ENCODE data around the gene ABCB9. TPM values are rescaled to one million over a fixed set of nuclear protein-coding genes. Genes with fewer than 3 reads are reported as not detected.
A peak's percentile ranks its signal among the peaks of the same experiment; 100 is the strongest.

ABCB9 gene
- total RNA-seq, 1 donor = 12.1 TPM

DNA sequence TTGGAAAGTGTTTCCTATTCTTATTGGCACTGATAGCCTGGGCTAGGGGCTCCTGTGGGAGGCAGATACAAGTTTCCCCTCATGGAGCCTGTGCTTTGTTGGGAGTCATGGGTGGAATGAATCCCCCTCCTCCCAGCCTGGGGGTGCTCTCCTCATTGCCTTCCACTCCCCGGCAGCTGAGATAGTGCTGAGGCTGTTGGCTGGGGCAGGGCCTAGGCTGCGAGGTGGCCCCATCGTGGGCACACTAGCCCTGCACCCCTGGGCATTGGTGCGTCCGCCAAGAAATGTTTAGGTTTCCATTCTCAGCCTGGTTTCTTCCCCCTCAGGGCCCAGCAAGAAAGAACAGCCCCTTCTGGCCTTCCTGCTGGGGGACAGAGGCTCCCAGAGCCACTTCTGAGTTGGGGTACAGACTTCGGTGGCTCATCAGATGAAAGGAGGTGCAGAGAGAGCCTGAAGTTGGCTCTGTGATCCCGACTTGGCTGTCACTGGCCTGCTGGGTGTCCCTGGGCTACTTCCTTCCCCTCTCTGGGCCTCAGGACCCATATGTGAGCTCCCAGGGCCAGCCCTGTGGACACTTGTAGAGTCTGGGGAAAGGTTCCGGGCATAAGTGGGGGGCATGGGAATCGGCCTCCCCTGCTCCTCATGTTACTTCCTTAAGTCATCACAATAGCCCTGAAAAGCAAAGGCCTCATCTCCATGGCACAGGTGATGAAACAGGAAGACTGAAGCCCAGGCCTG, 11.6 kb upstream of the ABCB9 start:
- H3K4me3 ChIP-seq (ENCODE audit: low read depth, low read length) = no peak overlapping the region
- DNase-seq (ENCODE audit: low read depth) = no peak
- TF ChIP-seq, protein P1, sequence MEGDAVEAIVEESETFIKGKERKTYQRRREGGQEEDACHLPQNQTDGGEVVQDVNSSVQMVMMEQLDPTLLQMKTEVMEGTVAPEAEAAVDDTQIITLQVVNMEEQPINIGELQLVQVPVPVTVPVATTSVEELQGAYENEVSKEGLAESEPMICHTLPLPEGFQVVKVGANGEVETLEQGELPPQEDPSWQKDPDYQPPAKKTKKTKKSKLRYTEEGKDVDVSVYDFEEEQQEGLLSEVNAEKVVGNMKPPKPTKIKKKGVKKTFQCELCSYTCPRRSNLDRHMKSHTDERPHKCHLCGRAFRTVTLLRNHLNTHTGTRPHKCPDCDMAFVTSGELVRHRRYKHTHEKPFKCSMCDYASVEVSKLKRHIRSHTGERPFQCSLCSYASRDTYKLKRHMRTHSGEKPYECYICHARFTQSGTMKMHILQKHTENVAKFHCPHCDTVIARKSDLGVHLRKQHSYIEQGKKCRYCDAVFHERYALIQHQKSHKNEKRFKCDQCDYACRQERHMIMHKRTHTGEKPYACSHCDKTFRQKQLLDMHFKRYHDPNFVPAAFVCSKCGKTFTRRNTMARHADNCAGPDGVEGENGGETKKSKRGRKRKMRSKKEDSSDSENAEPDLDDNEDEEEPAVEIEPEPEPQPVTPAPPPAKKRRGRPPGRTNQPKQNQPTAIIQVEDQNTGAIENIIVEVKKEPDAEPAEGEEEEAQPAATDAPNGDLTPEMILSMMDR (IDR thresholded peaks at IDR 0.05; ENCODE audit: insufficient read depth, low read depth, low read length) = no peak

DNA sequence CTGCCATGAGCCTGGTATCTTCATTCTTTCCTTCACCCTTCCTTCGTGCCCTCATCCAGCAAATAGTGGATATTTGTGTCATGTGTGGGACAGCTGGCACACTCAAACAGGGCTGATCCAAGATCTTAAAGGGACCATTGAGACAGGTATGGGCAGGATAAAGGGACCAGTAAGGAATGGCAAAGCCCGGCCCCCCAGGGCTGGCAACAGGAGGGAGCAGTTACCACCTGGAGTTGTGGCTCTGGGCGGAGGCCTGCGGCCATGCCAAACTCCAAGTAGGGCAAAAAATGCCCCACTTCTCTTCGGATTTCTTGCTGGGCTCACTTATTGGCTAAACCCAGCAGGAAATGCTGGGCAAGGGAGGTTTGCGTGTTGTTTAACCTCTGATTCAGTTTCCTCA, 10.9 kb upstream of the ABCB9 start:
- DNase-seq (ENCODE audit: low read depth) = no peak
- TF ChIP-seq, protein P1 (IDR thresholded peaks at IDR 0.05; ENCODE audit: insufficient read depth, low read depth, low read length) = no peak
- H3K4me3 ChIP-seq (ENCODE audit: low read depth, low read length) = no peak overlapping the region

DNA sequence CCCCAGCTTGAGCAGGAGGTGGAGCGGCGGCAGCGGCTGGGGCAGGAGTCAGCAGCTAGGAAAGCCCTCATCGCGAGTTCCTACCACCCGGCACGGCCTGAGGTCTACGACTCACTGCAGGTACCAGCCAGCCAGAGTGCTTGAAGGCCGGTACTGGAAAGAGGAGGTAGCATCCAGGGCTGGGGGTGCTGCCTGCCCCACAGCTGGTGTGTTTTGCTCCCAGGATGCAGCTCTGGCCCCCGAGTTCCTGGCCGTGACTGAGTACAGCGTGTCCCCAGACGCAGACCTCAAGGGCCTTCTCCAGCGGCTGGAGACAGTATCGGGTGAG, 10.3 kb upstream of the ABCB9 start:
- TF ChIP-seq, protein P1 (IDR thresholded peaks at IDR 0.05; ENCODE audit: insufficient read depth, low read depth, low read length) = no peak
- no peak overlapping the region for H3K4me3 ChIP-seq (ENCODE audit: low read depth, low read length)

DNA sequence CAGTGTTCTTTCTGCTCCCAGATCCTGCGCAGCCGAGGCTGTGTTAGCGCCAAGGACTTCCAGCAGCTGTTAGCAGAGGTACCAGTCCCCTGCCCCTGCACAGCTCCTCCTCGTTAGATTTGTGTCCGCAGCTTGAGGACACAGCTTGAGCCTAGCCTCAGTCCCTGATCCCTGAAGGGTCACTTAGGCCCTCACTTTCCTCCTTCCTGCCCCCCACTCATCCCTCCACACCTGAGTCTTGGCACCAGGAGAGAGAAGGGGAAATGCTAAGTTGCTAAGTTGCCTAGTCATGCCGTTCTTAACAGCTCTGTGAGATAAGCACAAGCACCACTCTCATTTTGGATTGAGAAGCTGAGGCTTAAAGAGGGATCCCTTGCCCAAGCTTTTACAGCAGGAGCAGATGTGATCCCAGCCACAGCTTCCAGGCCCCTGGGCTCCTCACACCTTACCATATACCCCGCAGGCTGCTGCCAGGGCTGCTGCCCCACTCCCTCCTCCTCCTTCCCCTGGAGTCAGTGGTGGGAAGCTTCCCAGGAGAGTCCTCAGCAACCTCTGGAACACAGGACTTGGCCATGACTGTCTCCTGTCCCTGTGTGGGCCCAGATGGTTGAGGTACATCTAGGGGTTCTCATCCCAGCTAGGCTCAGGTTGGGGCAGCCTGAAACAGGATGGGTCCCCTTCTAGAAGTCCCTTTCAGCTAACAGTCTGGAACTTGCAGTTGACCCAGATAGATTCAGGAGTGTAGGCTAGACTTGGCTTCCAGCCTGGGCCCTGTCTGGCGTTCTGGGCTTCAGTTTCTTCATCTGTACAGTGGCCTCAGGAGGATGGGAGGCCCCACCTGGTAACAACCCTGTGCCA, 9.8 kb upstream of the ABCB9 start:
- TF ChIP-seq, protein P1 (IDR thresholded peaks at IDR 0.05; ENCODE audit: insufficient read depth, low read depth, low read length) = no peak
- H3K4me3 ChIP-seq (ENCODE audit: low read depth, low read length) = peak overlapping the region; percentile 80
- no peak for DNase-seq (ENCODE audit: low read depth)

More for the DNA sequence above, 10.3 kb upstream of the ABCB9 start:
- no peak for DNase-seq (ENCODE audit: low read depth)

DNA sequence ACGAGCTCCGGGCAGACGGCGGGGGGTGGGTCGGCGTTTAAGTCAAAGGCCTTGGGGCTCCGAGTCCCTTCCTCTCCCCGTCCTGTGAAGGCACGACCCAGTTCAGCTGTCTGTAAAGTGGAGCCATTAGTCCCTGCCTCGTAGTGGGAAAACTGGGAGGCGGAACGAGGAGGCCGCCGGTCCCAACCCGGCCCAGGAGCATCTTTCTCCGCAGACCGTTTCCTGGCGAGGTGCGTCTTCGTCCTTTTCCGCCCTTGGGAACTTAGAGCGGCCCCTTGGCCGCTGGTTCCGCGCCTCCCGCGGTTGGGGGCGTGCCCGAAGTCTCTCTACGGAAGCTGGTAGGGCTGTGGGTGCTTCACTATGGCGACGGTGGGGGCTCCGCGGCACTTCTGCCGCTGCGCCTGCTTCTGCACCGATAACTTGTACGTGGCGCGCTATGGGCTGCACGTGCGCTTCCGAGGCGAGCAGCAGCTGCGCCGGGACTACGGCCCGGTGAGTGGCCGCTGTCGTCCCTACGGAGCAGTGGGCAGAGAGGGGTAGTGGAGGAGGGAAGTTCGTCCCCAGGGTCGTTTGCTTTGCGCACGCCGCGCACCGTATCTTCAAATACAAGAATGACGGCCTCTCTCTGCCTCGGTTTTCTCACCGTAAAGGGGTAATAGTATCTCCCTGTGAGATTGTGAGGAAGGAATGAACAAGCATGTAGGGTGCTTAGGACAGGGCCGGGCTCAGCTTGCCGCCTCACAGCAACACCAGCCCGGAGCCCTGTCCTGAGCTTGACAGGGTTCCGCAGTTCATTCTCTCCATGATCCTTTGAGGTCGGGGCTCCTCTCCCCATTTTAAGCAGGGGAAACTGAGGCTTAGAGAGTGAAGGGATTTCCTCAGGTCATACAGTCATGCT, 8.9 kb upstream of the ABCB9 start, which contains the start of gene OGFOD2:
Gene OGFOD2, plus strand, starts transcription at position 353 of the 898 bp plus-strand sequence. Its CDS starts 8 bp downstream, at position 361.
- TF ChIP-seq, protein P1 (IDR thresholded peaks at IDR 0.05; ENCODE audit: insufficient read depth, low read depth, low read length) = no peak
- DNase-seq (ENCODE audit: low read depth) = peak; percentile 93
- H3K4me3 ChIP-seq (ENCODE audit: low read depth, low read length) = peak within 1 kb of the TSS; percentile 80

DNA sequence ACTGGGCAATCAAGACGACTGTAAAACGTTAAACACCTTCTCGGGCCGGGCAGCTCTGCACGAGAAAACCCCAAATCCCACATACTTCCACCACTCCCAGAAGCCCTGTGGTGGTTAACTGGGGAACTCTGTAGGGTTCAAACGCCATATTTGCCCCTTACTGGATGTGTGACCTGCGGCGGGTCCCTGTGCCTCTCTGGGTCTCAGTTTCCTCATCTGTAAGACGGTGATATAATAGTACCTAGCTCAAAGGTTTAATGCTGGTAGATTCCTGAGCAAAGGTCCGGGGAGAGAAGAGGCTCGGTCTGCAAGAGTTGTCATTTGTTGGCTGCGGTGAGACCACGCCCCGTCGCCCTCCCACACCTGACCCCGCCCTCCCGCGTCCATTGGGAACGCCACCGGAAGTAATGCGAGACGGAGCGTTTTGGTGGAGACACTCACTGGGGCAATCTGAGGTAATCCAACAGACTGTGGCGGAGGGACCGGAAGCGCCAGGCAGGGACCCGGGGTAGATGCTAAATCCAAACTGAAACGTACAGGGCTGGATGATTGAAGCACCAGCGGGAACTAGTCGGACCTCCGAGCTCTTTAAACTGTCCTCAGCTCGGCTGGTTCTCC, 8.1 kb upstream of the ABCB9 start:
- peak; percentile 99 for DNase-seq (ENCODE audit: low read depth)
- TF ChIP-seq, protein P1 (IDR thresholded peaks at IDR 0.05; ENCODE audit: insufficient read depth, low read depth, low read length) = no peak

More for the DNA sequence above, 8.1 kb upstream of the ABCB9 start:
- H3K4me3 ChIP-seq (ENCODE audit: low read depth, low read length) = peak overlapping the region; percentile 80
